NOMO-1 (cell line): ENCODE measurements around the gene GFOD1.
"Not testable (repeated sequence)": the region's sequence is repeated elsewhere in the genome, so short reads cannot be mapped to it uniquely, and the experiment has no call there.

Experiments
- DNase-seq, 2 experiments: peaks; one replicate each; lab custom pipeline; 2025; ENCODE audit not compliant: unreplicated experiment in 2 of 2; lab: John Stamatoyannopoulos, UW

Gene GFOD1

GRCh38 chr6:13445744-13446115 lies 41.7 kb downstream of the GFOD1 start:
- DNase-seq = no peak

GRCh38 chr6:13445005-13445743 lies 42.2 kb downstream of the GFOD1 start:
- DNase-seq = no peak

- DNase-seq = no peak
Measured at GRCh38 chr6:13444604-13445003, 42.8 kb downstream of the GFOD1 start.

- not testable (repeated sequence) for DNase-seq
Measured at GRCh38 chr6:13443978-13444377, 43.4 kb downstream of the GFOD1 start.

- no peak for DNase-seq
Measured at GRCh38 chr6:13441778-13442177, 45.6 kb downstream of the GFOD1 start.

- no peak for DNase-seq
Measured at GRCh38 chr6:13439644-13440043, 47.8 kb downstream of the GFOD1 start.

GRCh38 chr6:13438126-13438525 lies 49.3 kb downstream of the GFOD1 start:
- DNase-seq = peak in 1 of 2 experiments; percentile 31

GRCh38 chr6:13437218-13437996 lies 50.0 kb downstream of the GFOD1 start:
- no peak for DNase-seq

GRCh38 chr6:13436399-13437217 lies 50.8 kb downstream of the GFOD1 start:
- no peak for DNase-seq

GRCh38 chr6:13435477-13436246 lies 51.7 kb downstream of the GFOD1 start:
- DNase-seq = no peak

GRCh38 chr6:13434777-13435176 lies 52.6 kb downstream of the GFOD1 start:
- no peak for DNase-seq

GRCh38 chr6:13434135-13434775 lies 53.1 kb downstream of the GFOD1 start:
- DNase-seq = not testable (repeated sequence)

GRCh38 chr6:13433709-13434121 lies 53.7 kb downstream of the GFOD1 start:
- peak; percentile 56 to 66 for DNase-seq

GRCh38 chr6:13432526-13433184 lies 54.7 kb downstream of the GFOD1 start:
- peak in 1 of 2 experiments; percentile 19 for DNase-seq

GRCh38 chr6:13431861-13432465 lies 55.4 kb downstream of the GFOD1 start:
- DNase-seq = no peak

- DNase-seq = no peak
Measured at GRCh38 chr6:13431059-13431656, 56.2 kb downstream of the GFOD1 start.

GRCh38 chr6:13429406-13429753 lies 58.0 kb downstream of the GFOD1 start:
- no peak for DNase-seq

GRCh38 chr6:13428583-13429405 lies 58.6 kb downstream of the GFOD1 start:
- no peak for DNase-seq
